Activated naive CD4-positive, alpha-beta T cell treated with anti-CD3 and anti-CD28 coated beads, Interleukin-2, amount 50 U/mL, for 72 hours (primary cell): ENCODE measurements around the gene CEND1. TPM values are rescaled to one million over a fixed set of nuclear protein-coding genes. Genes with fewer than 3 reads are reported as not detected.
A peak's percentile ranks its signal among the peaks of the same experiment; 100 is the strongest.

ENCODE experiments used
- ATAC-seq, 2 donors: fragments of 150-1000 bp; cut with Tn5 transposase; 2 replicates each; pipeline ENCODE4 v1.10.0; 2021; ENCODE audit warnings: mild to moderate bottlenecking in 2 of 2, moderate library complexity in 2 of 2
- DNase-seq, 2 donors: peaks; one replicate each; pipeline ENCODE4 v3.0.0; 2021 to 2022; ENCODE audit warnings: low spot score in 2 of 2
- H3K27ac Mint-ChIP-seq, 2 donors: one replicate each; pipeline ENCODE4 v1.8.0; 2022; ENCODE audit warnings: mild to moderate bottlenecking in 2 of 2, mixed read lengths in 2 of 2
- H3K36me3 Mint-ChIP-seq, 2 donors: one replicate each; pipeline ENCODE4 v1.8.0; 2022; ENCODE audit warnings: mixed read lengths in 2 of 2
- H3K9me3 Mint-ChIP-seq, 2 donors: one replicate each; pipeline ENCODE4 v1.8.0; 2022; ENCODE audit warnings: mixed read lengths in 2 of 2
- total RNA-seq, 2 donors: library from RNA; stranded (reverse); gene quantifications; one replicate each; pipeline ENCODE4 v1.2.3, GENCODE V29; 2022

Gene CEND1
- total RNA-seq, 2 donors from 2014 or later: 1.1 TPM; not detected in 1

GRCh38 chr11:778976-779954 is 10.6 kb downstream of the CEND1 start:
- no peak for DNase-seq
- Mint-ChIP-seq H3K36me3 (peaks cover 0 to 5% of the 10 kb centered on the region in 2 donors), H3K27ac (no peak overlapping the region), H3K9me3 (no peaks in the 10 kb centered on the region)
- no peak for ATAC-seq

DNA sequence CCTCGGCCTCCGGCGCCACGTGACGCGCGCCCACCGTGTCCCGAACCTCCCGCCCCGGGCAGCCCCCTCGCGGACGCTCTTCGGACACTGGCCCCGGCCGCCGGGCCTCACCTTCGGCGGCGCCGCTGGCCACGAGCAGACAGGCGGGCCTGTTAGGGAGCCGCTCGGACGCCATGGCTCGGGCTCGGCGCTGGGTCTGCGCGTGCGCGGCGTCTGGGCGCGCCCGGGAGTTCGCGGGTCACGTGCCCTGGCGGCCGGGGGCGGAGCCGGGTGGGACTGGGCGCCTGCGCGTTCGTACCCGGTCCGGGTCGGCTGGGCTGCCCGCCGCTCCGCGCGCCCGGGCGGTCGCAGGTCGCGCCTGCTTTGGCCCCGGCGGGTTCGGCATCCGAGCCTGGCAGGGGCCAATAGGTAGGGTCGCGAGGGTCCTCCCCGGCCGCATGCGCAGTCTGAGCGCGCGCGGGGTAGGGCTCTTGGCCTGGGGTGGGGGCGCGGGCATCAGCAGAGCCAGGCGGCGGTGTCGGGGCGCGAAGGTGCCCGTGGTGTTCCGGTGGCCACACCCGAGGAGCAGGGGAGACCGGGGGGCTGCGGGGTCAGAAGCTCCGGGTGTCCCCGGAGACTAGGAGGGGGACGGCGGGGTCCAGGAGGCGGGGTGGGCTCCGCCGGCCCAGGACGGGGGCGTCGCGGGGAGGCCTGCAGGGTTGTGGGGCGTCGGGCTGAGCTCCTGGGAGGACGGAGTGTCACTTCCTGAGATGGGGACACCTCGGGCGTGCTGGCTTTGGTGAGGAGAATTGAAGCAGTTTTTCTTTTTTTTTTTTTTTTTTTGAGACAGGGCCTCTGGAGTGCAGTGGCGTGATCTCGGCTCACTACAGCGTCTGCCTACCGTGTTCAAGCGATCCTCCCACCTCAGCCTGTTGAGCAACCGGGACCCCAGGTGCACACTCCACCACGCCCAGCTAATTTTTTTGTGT is 12.3 kb downstream of the CEND1 start, which contains the start of gene GATD1:
TSS of gene GATD1 (minus strand) at position 200 of the 968 bp plus-strand sequence. CDS start at position 175, 25 bp downstream.
- ATAC-seq: peak; percentile 88 to 92
- DNase-seq: peak; percentile 96 to 99
- H3K36me3 Mint-ChIP-seq: no peaks in the 10 kb centered on the region
- peak within 1 kb of the TSS; percentile 81 to 93 for H3K27ac Mint-ChIP-seq
- no peaks in the 10 kb centered on the region for H3K9me3 Mint-ChIP-seq

DNA sequence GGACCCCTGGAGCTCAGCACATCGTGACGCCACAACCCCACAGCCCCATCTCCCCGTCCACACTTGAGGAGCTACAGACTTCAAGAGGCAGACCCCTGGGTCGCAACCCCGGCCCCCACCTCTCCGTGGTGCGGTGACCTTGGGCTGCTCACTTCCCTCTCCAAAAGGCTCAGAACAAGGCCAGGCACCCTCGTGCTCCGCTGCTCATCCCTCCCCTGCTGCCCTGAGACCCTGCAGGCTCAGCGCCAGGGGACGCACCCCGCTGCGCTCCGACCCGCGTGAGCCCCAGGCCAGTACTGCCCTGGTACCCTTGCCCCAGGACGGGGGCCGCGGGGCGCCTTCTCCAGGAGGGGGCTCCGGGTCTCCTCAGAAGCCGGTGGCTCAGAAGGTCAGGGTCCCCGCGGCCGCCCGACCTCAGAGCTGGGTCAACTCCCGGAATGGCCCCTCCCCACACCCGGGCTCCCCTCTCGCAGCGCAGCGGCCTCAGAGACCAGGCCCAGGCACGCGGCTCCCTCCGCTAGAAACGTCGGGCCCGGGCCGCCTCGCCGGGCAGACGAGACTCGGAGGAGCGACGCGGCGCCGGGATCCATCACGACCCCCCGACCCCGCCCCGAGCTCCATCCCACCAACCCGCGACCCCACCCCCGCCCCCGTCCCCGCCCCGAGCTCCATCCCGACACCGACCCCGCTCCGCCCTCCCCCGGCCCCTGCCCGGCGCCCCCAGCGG is 13.2 kb downstream of the CEND1 start:
- H3K27ac Mint-ChIP-seq: peak overlapping the region; percentile 81 to 93
- peak; percentile 58 to 71 for ATAC-seq
- no peaks in the 10 kb centered on the region for H3K9me3 Mint-ChIP-seq
- H3K36me3 Mint-ChIP-seq: no peaks in the 10 kb centered on the region
- DNase-seq: peak in 1 of 2 donors; percentile 59

DNA sequence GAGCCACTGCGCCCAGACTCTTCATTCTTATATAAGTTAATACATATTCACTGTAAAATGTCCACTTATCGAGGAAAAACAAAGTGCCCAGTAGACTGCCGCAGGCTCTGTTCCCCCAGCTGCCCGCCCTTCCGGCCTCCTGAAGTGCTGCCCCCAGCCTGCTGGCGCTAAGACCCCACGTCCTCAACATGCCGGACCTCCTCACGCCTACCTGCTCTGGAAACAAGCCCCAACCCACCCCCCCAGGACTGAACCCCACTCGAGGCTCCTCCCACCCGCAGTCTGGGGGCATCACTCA is 13.7 kb downstream of the CEND1 start:
- DNase-seq (no peak), ATAC-seq (no peak)
- Mint-ChIP-seq H3K36me3 (no peaks in the 10 kb centered on the region), H3K27ac (peak overlapping the region; percentile 81 to 93), H3K9me3 (no peaks in the 10 kb centered on the region)

GRCh38 chr11:774873-775592 is 14.9 kb downstream of the CEND1 start:
- Mint-ChIP-seq H3K27ac (peak overlapping the region; percentile 49 to 93), H3K36me3 (no peaks in the 10 kb centered on the region), H3K9me3 (no peaks in the 10 kb centered on the region)
- ATAC-seq (no peak), DNase-seq (no peak)

GRCh38 chr11:773830-774229 is 16.1 kb downstream of the CEND1 start:
- ATAC-seq: no peak
- Mint-ChIP-seq H3K27ac (peak overlapping the region in 1 of 2 donors; percentile 55), H3K36me3 (no peaks in the 10 kb centered on the region), H3K9me3 (no peaks in the 10 kb centered on the region)
- DNase-seq: no peak

DNA sequence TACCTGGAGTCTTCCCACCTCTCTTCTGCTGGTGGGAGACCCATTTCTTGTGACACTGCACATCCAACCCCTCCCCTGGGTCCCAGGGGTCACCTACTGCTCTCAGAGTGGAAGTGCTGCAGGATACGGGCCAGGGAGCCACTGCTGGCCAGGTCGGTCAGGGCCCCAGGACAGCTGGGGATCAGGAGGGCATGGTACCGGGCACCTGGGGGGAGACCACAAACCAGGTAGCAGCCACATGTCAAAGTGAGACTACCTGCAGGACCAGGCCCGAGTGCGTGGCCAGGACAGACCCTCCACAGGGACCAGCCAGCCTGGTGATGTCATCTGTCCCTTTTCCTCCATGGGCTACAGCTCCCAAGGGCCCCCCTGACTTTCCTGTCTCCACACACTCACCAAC is 16.5 kb downstream of the CEND1 start:
- DNase-seq: no peak
- ATAC-seq: no peak
- no peaks in the 10 kb centered on the region for H3K9me3 Mint-ChIP-seq
- no peaks in the 10 kb centered on the region for H3K36me3 Mint-ChIP-seq
- H3K27ac Mint-ChIP-seq: peak overlapping the region in 1 of 2 donors; percentile 55

- no peak overlapping the region for H3K27ac Mint-ChIP-seq
- ATAC-seq: no peak
- H3K9me3 Mint-ChIP-seq: no peaks in the 10 kb centered on the region
- no peaks in the 10 kb centered on the region for H3K36me3 Mint-ChIP-seq
- DNase-seq: no peak
Observed at GRCh38 chr11:772429-773390, 17.2 kb downstream of the CEND1 start.

DNA sequence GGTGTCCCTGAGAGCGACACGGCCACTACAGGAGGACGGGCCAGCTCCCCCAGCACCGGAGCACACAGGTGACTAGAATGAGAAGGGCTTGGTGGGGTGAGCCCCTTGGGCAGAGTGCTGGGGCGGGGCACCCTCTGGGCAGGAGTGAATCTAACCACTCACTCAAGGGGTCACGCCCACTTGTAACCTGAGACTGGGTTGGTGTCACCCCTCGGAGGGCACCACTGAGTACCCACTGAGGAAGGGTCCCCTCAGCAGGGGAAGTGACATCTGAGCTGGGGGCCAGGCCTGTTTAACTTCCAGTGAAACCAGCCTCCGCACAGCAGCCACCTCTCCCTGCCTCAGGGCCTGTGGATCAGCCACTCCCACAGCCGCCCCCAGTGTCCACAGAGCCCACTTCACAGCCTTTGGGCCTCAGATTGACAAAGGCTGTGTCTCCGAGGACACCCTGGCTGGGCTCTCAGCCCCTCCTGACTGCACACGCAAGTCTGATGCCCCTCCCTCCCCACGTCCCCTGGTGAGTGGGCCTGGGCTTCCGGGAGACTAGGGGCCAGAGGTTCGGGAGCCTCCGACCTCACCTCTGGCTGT is 18.2 kb downstream of the CEND1 start:
- Mint-ChIP-seq H3K9me3 (no peaks in the 10 kb centered on the region), H3K27ac (no peak overlapping the region), H3K36me3 (no peaks in the 10 kb centered on the region)
- DNase-seq: no peak
- no peak for ATAC-seq

- no peak overlapping the region for H3K27ac Mint-ChIP-seq
- DNase-seq (no peak), ATAC-seq (no peak)
Observed at GRCh38 chr11:770642-771616, 19.0 kb downstream of the CEND1 start.

GRCh38 chr11:769887-770641 is 19.8 kb downstream of the CEND1 start:
- peak overlapping the region in 1 of 2 donors; percentile 68 for H3K27ac Mint-ChIP-seq
- DNase-seq (no peak), ATAC-seq (no peak)
- no peaks in the 10 kb centered on the region for H3K36me3 Mint-ChIP-seq
- no peaks in the 10 kb centered on the region for H3K9me3 Mint-ChIP-seq

More at GRCh38 chr11:770642-771616, 19.0 kb downstream of the CEND1 start:
- Mint-ChIP-seq H3K36me3 (no peaks in the 10 kb centered on the region), H3K9me3 (no peaks in the 10 kb centered on the region)

DNA sequence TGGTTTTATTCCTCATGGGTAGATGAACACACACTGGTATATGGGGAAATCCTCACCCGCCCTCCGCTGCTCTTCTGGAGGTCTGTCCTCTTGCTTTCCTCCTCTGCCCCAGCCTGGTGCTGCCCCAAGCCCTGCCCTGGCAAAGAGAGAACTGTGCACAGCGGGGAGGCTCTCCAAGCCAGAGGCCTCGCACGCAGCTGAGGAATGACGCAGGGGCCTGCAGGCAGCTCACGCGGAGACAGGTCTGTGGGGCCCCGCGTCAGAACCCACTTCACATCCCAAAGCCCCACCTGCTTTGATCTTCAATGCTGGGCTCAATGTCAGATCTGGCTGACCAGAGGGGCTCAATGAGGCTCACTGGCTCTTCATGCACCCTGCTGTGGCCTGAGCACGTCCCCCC is 22.7 kb downstream of the CEND1 start:
- no peaks in the 10 kb centered on the region for H3K9me3 Mint-ChIP-seq
- no peaks in the 10 kb centered on the region for H3K36me3 Mint-ChIP-seq
- peak overlapping the region; percentile 19 to 29 for H3K27ac Mint-ChIP-seq
- DNase-seq (no peak), ATAC-seq (no peak)

GRCh38 chr11:766936-767210 is 23.0 kb downstream of the CEND1 start:
- no peak for DNase-seq
- H3K36me3 Mint-ChIP-seq: no peaks in the 10 kb centered on the region
- no peaks in the 10 kb centered on the region for H3K9me3 Mint-ChIP-seq
- H3K27ac Mint-ChIP-seq: peak overlapping the region in 1 of 2 donors; percentile 19
- ATAC-seq: no peak
